Ectodermal cell (in vitro differentiated cells): ENCODE data around the gene BAMBI.

Experiments used
- H3K27ac ChIP-seq: 2 replicates; pipeline ENCODE4 v1.7.0; 2013; ENCODE audit warnings: mild to moderate bottlenecking, low read depth, low read length; ENCODE audit not compliant: insufficient read depth, poor library complexity, severe bottlenecking
- H3K27me3 ChIP-seq: 2 replicates; pipeline ENCODE4 v1.7.0; 2013; ENCODE audit warnings: mild to moderate bottlenecking, low read length; ENCODE audit not compliant: insufficient read depth, control insufficient read depth, poor library complexity, severe bottlenecking
- H3K36me3 ChIP-seq: one replicate; pipeline ENCODE4 v1.7.0; 2013; ENCODE audit warnings: low read length; ENCODE audit not compliant: control insufficient read depth, insufficient read depth
- H3K4me1 ChIP-seq: one replicate; pipeline ENCODE4 v1.7.0; 2013; ENCODE audit warnings: low read length; ENCODE audit not compliant: control insufficient read depth, insufficient read depth
- H3K4me3 ChIP-seq: 2 replicates; pipeline ENCODE4 v1.7.0; 2013; ENCODE audit warnings: low read depth, low read length, control low read depth; ENCODE audit not compliant: insufficient read depth
- H3K9me3 ChIP-seq: 2 replicates; pipeline ENCODE4 v1.7.0; 2013; ENCODE audit warnings: mild to moderate bottlenecking, low read length, moderate library complexity; ENCODE audit not compliant: control insufficient read depth
- WGBS, 2 experiments: methylation state at CpG; one replicate each; pipeline ENCODE4 v1.1.7; 2013; ENCODE audit warnings: missing lambda C conversion rate in 2 of 2; 5-methylcytosine and 5-hydroxymethylcytosine counted together

Gene BAMBI

DNA sequence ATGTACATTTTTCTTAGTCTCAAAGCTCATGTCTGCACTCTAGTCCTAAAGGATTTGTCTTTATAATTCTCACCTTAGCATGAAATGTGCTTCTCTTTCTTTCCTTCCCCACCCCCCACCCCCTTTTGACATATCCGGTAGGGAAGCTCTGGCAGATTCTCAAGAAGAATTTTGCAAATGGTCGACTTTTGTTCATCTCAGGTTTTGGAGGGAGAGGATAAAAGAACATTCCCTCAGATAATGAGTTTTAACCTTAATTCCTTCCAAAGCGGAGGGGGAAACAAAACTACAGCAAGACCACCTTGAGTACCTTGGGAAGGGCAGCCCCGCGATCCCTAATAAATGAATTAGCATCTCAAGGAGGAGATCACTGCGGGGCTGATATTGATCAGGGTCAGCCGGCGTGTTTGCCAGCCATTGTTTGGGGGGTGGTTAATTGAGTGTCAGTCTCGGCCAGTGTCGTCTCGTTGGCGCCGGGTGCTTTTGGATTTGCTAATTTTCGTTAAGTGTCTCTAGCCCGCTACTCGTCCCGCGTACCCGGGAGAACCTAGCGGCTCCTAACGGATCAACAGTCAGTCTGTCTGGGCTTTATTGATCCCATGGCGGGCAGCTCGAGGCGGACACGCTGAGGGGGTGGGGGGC is 874 bp upstream of the BAMBI start:
- Histone ChIP-seq H3K27ac (no peak overlapping the region), H3K4me3 (peak overlapping the region; percentile 60), H3K36me3 (no peaks in the 10 kb centered on the region)

DNA sequence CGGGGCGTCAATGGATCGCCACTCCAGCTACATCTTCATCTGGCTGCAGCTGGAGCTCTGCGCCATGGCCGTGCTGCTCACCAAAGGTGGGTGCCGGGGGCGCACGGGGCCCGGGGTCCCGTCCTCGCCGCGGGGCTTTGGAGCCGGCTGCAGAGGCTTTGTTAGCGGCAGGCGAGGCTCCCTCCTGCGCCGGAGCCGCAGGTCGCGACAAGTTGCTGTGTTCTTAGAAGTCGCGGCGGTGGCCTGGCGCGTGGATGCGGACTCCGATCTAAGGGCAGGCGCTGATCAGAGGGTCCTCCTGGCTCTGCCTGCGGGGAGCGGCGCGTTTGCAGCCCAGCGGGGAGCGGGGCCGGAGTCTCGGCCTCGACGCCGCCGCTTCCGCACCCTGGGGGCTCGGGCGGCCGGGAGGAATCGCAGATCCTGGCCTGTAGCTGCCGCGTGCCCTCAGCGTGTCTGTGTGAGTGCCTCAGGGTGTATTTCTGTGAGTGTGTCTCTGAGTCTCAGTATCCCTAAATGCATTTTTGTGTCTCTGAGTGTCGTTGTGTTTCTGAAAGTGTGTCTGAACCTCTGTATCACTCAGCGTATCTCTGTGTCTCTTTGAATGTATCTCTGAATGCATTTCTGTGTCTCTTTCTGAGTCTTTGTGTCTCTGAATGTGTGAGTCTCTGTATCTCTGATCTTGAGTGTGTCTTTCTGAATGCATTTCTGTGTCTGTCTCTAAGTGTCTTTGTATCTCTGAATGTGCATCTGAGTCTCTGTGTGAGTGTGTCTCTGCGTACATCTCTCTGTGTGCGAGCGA is 766 bp downstream of the BAMBI start:
- Histone ChIP-seq H3K4me1 (peaks cover 14% of the 10 kb centered on the region), H3K9me3 (no peaks in the 10 kb centered on the region), H3K27me3 (peaks cover 73% of the 10 kb centered on the region), H3K36me3 (no peaks in the 10 kb centered on the region), H3K27ac (no peak overlapping the region), H3K4me3 (peak overlapping the region; percentile 60)
- 0% methylated on average over 54 of the region's 54 CpGs for WGBS, 2 experiments

More for the DNA sequence above, 874 bp upstream of the BAMBI start:
- no peaks in the 10 kb centered on the region for H3K9me3 ChIP-seq
- WGBS, 2 experiments: 1% methylated on average over 23 to 24 of the region's 25 CpGs
- peaks cover 14% of the 10 kb centered on the region for H3K4me1 ChIP-seq
- peaks cover 82% of the 10 kb centered on the region for H3K27me3 ChIP-seq

DNA sequence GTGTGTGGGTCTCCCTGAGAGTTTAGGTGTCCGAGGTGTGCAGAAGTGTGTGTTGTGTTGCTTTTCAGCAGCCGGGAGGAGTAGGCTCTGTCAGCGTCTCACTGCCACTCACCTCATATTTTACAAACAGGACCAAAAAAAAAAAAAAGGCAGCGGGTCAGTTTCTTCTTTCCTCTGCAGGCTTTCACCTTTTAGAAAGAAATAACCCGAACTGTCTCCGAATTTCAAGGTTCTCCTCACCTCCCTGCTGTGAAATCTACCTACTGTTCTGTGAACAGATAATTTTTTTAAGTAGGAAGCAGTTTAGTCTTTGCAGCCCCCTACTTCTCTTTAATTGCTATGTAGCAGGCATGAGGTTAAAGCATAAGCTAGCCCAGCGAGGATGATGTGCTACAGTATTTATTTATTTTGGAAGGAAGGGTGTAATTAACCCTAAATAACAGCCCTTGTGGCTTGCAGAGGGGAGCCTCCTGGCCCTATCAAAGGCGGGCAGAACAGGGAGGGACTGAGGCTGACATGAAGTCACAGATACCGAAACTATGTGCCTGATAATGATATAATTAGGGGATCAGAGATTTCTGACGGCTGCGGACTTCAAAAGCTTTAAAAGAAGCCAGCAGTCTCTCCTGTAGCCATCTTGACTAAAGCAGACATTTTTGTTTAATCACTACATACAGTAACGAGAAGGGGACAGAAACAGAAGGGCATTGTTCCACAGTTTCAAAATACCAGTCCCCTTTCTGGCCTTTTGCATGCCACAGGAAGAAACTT is 1.6 kb downstream of the BAMBI start:
- H3K9me3 ChIP-seq: no peaks in the 10 kb centered on the region
- H3K4me3 ChIP-seq: peak overlapping the region; percentile 60
- peaks cover 73% of the 10 kb centered on the region for H3K27me3 ChIP-seq
- H3K36me3 ChIP-seq: no peaks in the 10 kb centered on the region
- WGBS, 2 experiments: 4 to 6% methylated on average over 11 to 12 of the region's 12 CpGs
- H3K27ac ChIP-seq: no peak overlapping the region
- H3K4me1 ChIP-seq: peaks cover 14% of the 10 kb centered on the region

DNA sequence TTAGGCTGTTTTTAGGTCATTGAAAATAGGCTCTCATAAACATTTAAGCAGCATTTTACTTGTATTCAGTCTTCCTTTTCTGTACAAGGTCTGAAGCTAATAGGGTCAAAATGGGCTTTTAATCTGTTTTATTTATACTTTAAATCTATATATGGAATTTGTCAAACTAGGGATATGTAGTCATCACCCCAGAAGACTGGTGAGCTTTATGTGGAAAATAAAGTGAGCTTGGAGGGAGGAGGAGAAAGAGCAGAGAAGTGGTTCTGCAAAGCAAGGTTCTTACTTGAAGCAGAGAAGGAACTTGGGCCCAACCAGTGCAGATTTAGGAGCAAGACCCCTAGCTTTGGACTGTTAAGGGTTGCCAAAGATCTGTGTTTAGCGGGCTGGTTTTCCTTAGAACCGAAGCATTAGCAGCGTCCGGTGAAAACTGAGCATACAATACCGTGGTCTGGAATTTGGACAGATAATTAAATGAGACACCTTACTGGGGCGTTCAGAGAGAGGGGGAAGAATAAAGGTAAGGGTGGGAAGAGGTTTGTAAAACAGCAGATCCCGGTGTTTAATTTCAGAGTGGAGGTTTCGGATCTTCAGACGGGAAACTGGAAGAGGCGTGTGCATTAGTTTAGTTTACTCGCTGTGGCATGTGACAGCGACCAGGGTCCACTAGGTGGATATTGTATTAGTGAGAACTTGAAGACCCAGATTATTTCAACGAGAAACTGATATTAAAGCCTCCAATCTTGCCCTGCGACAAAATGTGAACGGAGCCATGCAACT is 2.4 kb downstream of the BAMBI start:
- H3K27me3 ChIP-seq: peaks cover 68% of the 10 kb centered on the region
- no peak overlapping the region for H3K27ac ChIP-seq
- whole genome bisulfite sequencing, 2 experiments: 18 to 32% methylated on average over 12 to 15 of the region's 15 CpGs
- peak overlapping the region; percentile 60 for H3K4me3 ChIP-seq
- H3K36me3 ChIP-seq: no peaks in the 10 kb centered on the region
- H3K4me1 ChIP-seq: peaks cover 14% of the 10 kb centered on the region
- no peaks in the 10 kb centered on the region for H3K9me3 ChIP-seq

DNA sequence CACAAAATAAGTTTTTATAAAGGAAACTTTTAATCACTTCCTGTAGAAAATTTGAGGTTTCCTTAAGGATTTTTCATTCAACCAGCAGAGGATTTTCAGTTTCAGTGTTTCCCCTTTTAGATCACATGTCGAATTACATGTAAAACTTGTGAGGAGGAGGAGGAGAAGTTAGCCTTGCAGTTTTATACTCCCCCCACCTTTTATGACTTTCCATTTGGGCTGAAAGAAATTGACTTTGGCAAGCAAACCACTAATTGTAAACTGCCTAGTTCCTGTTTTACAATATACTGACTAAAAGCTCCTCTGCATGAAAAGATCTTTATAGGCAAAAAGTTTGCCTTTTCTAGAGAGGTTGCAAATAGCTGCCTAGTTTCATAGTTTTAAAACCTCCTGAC is 3.0 kb downstream of the BAMBI start:
- peaks cover 14% of the 10 kb centered on the region for H3K4me1 ChIP-seq
- no peaks in the 10 kb centered on the region for H3K9me3 ChIP-seq
- peak overlapping the region; percentile 5 for H3K4me3 ChIP-seq
- WGBS, 2 experiments: 50 to 60% methylated on average over 1 of the region's 1 CpG
- H3K27ac ChIP-seq: no peak overlapping the region
- no peaks in the 10 kb centered on the region for H3K36me3 ChIP-seq
- H3K27me3 ChIP-seq: peaks cover 62% of the 10 kb centered on the region

DNA sequence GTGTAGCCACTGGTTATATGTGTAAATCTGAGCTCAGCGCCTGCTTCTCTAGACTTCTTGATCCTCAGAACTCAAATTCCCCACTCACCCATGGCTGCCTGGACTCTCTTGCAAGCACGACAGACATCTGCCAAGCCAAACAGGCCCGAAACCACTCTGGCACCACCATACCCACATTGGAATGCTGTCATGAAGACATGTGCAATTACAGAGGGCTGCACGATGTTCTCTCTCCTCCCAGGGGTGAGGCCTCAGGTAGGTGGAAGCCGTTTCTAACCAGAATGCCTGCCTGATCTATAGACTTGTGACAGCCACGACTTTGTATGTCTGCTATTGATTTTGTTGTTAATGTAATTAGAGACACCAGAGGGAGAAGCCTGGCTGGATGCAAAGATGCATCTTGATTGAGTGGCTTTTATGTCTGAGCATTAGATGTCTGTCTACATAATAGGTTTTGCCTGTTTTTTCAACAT is 4.0 kb downstream of the BAMBI start:
- Histone ChIP-seq H3K27ac (no peak overlapping the region), H3K27me3 (peaks cover 53% of the 10 kb centered on the region), H3K9me3 (no peaks in the 10 kb centered on the region), H3K4me1 (peaks cover 14% of the 10 kb centered on the region), H3K4me3 (no peak overlapping the region), H3K36me3 (no peaks in the 10 kb centered on the region)
- WGBS, 2 experiments: 68 to 72% methylated on average over 6 of the region's 6 CpGs

DNA sequence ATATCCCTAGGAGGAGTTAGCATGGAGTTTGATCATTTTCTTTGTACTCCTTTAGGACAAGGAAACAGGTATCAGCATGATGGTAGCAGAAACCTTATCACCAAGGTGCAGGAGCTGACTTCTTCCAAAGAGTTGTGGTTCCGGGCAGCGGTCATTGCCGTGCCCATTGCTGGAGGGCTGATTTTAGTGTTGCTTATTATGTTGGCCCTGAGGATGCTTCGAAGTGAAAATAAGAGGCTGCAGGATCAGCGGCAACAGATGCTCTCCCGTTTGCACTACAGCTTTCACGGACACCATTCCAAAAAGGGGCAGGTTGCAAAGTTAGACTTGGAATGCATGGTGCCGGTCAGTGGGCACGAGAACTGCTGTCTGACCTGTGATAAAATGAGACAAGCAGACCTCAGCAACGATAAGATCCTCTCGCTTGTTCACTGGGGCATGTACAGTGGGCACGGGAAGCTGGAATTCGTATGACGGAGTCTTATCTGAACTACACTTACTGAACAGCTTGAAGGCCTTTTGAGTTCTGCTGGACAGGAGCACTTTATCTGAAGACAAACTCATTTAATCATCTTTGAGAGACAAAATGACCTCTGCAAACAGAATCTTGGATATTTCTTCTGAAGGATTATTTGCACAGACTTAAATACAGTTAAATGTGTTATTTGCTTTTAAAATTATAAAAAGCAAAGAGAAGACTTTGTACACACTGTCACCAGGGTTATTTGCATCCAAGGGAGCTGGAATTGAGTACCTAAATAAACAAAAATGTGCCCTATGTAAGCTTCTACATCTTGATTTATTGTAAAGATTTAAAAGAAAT is 4.8 kb downstream of the BAMBI start:
- Histone ChIP-seq H3K4me3 (no peak overlapping the region), H3K36me3 (no peaks in the 10 kb centered on the region), H3K9me3 (no peaks in the 10 kb centered on the region), H3K27ac (no peak overlapping the region), H3K27me3 (peaks cover 45% of the 10 kb centered on the region), H3K4me1 (peaks cover 14% of the 10 kb centered on the region)
- WGBS, 2 experiments: 96% methylated on average over 14 of the region's 14 CpGs

DNA sequence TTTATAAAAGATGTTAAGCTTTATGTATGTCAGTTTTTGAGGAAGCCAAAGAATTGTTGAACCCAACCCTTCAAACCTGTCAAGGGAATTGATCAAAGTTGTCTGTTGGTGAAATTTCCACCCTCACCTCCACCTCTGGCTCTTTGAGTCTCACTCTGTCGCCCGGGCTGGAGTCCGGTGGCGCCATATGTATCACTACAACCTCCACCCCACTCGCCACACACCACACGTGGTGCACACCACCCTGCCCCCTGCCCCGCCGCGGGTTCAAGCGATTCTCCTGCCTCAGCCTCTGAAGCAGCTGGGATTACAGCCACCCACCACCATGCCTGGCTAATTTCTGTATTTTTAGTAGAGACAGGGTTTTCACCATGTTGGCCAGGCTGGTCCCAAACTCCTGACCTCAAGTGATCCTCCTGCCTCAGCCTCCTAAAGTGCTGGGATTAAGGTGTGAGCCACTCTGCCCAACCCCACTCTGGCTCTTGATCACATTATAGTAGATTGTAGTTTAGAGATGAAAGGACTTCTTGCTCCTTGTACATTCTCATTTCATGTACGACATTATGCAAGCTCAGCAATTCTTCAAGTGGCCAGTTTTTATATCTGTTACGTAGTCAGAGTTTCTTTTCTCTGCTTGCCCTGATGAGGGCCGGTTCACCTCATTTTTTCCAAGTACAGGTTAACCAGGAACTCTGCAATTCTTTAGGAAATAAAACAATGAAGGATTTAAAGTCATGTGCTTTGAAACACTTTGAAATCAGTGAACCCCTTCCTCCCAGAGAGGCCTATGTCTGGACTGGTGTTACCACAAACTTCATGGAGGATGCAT is 7.0 kb downstream of the BAMBI start:
- Histone ChIP-seq H3K36me3 (no peaks in the 10 kb centered on the region), H3K4me3 (no peak overlapping the region), H3K27ac (no peak overlapping the region), H3K9me3 (no peaks in the 10 kb centered on the region), H3K27me3 (peaks cover 24% of the 10 kb centered on the region), H3K4me1 (peaks cover under 1% of the 10 kb centered on the region)
- 90 to 96% methylated on average over 13 of the region's 13 CpGs for WGBS, 2 experiments
